Stimulated activated CD4-positive, alpha-beta T cell treated with anti-CD3 and anti-CD28 coated beads, Interleukin-2, amount 100 ng/mL, for 4 hours (primary cell): ENCODE data around the gene CDH22.
A peak's percentile ranks its signal among the peaks of the same experiment; 100 is the strongest.

ENCODE experiments used
- DNase-seq: peaks from one replicate; pipeline ENCODE4 v3.0.0-alpha.2; 2020; ENCODE audit warnings: low read depth

Gene CDH22

DNA sequence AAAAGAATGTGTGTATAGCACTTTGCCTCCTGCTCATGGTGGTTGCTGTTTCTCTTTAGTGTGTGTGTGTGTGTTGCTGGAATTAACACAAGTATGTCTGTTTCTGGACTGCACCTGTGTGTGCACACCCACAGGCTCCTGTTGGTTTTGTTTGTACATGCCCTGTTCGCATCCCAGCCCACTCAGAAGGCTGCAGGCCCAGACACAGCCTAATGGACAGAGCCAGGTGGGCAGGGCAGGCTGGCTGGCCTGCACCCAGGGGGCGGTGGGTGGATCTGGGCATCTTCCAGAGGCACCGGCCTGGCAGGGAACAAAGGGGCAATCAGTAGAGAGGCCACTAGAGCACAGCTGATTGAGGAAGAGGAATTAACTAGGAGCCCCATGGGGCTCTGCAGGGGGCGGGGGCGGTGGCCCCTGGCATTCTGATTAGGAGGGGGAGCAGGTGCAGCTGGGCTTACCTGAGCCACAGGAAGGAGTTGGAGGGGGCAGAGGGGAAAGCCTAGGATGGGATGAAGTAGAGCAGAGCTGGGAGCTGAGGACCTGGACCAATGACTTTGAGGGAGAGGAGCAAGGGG lies 168.3 kb downstream of the CDH22 start:
- no peak for DNase-seq

DNA sequence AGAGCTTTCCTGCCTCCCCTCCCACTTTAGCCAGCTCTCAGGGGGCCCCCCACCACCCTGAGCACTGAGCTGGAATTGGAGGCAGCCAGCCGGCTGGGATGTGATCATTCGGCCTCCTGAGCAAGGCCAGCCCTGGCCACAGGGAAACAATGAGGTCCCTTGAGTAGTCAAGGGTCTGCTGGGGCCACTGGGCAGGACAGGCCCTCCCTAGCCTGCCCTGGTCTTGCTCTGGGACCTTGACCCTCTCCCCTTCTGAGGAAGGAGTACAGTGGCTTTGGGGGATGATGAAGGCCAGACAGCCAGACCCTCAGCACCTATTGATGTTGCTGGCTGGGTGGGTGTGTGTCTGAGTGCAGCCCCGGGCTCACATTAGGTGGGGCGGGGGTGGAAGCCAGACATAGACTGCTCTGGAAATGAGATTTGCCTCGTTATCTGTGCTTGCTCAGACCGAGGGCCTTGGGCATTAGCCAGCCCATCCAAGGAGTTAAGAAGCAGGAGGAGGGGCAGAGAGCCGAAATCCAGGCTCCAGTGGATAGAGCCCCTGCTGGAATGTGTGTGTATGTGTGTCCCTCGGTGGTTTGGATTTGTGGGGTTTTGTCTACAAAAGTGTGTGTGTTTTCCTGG lies 168.9 kb downstream of the CDH22 start:
- no peak for DNase-seq

DNA sequence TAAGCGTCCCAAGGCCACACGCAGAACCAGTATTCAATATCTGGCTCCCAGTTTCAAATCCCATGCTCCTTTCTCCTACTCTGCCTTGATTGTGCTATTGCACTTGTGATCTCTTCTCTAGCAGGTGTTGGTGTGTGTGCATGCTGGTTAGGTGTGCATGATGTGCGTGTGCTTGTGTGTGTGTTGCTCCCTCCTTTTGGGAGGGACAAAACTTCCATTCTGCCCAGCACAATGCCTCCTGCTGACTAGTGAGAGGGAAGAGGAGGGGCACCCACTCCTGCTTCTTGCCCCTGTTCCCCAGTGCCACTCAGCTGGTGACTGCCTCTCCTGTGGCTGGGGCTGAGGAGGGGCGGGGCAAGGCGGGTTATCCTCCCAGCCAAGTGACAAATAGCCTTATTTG lies 170.5 kb downstream of the CDH22 start:
- DNase-seq, result no peak

DNA sequence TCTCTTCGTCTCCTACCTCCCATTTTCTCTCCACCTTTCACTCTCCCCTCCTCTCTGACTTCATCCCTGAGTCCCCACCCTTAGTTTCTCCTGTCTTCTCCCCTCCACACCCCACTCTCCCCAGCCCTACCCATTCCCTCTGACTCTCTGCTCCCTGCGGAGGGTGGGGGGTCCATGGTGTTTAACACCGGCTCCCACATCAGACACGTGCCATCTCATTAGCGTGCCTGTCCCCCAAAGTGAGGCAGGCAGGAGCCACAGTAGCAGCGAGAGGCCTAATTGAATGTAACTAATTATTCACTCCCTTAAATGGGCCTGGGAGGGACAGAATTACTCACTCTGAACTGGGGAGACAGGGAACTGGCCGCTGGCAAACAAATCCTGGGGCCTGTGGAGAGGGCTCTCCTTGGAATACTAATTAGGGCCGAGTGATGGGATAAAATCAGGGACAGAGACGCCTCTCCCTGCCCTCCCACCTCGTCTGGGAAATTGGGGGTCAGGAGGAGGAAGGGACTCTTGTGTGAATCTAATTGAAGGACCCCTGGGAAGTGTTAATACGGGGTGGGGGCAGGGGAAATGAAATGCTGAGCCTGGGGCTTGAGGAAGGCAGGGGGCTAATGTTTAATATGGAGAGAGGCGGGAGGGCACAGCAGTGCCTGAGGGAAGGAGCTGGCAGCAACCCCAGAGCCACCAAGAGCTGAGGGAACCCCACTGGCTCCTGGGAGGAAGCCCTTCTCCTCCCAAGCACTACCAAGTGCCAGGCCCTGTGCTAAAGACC lies 172.3 kb downstream of the CDH22 start:
- DNase-seq, result no peak

DNA sequence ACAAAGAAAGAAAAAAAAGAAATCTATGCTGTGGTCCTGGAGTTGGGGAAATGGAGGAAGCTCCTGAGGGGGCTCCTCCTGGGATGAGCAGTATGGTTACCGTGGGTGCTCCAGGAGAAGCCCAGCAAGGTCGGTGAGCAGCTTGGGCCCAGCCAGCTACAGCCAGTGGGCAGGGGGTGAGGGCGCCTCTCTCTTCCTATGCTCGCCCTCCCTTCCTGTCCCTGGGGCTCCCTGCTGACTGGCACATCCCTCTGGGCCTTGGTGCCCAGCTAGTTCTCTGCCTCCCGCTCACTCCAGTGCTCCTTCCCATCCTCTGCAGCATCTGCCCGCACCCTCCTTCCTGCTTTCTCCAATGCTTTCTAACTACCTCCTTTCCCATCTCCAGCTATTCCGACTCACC lies 173.6 kb downstream of the CDH22 start:
- no peak for DNase-seq

GRCh38 chr20:46133886-46134654 lies 174.2 kb downstream of the CDH22 start:
- DNase-seq, result no peak

DNA sequence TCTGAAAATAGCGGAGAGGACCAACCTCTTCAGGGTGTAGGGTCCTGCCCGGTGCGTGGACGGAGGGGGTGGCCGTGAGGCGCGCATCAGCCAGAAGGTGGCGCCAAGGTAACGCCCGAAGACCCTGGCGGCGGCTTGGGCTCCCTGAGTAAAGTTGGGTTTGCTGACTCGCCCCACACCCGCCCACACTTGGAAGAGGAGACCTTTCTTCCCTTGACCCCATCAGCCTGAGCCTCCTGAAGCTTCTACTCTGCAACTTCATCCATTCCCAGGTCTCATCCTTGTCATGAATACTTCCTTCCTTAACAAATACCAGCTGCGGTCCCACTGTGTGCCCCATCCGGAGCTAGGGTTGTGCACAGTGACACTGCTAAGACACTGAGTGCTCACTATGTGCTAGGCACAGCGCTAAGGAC lies 175.6 kb downstream of the CDH22 start:
- DNase-seq, result peak; percentile 33

DNA sequence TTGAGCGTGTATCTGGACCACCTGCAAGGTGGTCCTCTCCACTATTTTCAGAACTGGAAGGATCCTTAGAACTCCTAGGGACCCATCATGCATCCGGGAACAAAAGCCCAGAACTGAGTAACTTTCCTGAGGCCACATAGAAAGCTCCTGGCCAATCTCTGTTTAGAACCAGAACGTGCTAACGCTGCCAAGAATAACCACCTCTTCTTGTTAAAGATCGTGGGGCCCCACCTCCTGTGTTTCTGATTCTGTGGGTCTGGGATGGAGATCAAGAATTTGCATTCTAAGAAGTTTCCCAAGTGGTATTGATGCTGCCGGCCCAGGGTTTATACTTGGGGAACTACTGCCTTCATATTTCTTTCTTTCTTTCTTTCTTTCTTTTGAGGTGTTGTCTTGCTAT lies 176.9 kb downstream of the CDH22 start:
- DNase-seq, result no peak

- no peak for DNase-seq
These were observed 177.8 kb downstream of the CDH22 start for GRCh38 chr20:46130534-46130933.

GRCh38 chr20:46129955-46130481 lies 178.3 kb downstream of the CDH22 start:
- DNase-seq, result no peak

DNA sequence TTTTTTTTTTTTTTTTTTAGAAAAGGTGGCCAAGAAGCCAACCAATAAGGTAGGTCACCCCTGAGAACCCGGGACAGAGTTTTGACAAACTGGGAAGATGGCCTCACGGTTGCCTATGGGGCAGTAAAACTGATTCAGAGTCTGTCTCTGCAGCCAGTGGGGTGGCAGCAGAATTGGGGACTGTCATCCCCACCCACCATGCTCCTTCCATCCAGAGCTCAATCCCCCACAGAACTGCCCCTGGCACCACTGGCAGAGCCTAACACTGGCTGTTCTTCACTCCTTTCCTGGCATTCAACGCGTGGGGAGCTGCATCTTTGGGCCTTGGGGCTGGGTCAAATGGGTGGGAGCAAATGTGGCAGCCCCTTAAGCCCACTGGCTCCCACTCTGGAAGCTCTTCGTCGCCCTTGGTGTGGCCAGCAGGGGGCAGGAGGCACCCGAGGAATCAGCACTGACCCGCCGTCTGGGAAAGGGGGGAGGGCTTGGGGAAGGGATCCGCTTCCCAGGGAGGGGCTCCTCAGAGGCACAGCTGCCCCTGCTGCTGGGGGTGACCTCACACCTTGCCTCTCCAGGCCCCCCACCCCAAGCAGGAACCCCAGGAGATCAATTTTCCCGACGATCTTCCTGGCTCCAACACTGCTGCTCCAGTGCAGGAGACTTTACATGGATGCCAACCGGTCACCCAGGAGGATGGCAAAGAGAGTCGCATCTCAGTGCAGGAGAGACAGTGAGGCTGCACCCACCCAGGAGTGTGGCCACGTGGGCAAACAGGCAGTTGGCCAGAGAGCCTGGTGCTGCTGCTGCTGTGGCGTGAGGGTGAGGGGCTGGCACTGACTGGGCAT lies 179.8 kb downstream of the CDH22 start:
- no peak for DNase-seq

- no peak for DNase-seq
These were observed 180.8 kb downstream of the CDH22 start for GRCh38 chr20:46127396-46128010.

- DNase-seq, result no peak
These were observed 181.8 kb downstream of the CDH22 start for GRCh38 chr20:46126440-46127056.
